Trophoblast cell (in vitro differentiated cells and primary cell): ENCODE results near the gene PDE4D.

Source experiments
- DNase-seq, 2 donors: peaks; one replicate each; pipeline ENCODE4 v3.0.0-alpha.2; 2016
- H2AFZ ChIP-seq: 2 replicates; pipeline ENCODE4 v1.6.1; 2013; ENCODE audit warnings: low read length, moderate library complexity, mild to moderate bottlenecking; ENCODE audit not compliant: insufficient read depth, poor library complexity
- H2AK5ac ChIP-seq: 2 replicates; pipeline ENCODE4 v1.6.1; 2013; ENCODE audit warnings: mild to moderate bottlenecking, low read length
- H2BK120ac ChIP-seq: 2 replicates; pipeline ENCODE4 v1.6.1; 2013; ENCODE audit warnings: low read length, mild to moderate bottlenecking, moderate library complexity; ENCODE audit not compliant: insufficient read depth, poor library complexity
- H2BK12ac ChIP-seq: 2 replicates; pipeline ENCODE4 v1.6.1; 2013; ENCODE audit warnings: mild to moderate bottlenecking, low read length, moderate library complexity
- H2BK5ac ChIP-seq: 2 replicates; pipeline ENCODE4 v1.6.1; 2013; ENCODE audit warnings: low read length, low read depth, moderate library complexity, mild to moderate bottlenecking; ENCODE audit not compliant: poor library complexity
- H3K14ac ChIP-seq: 2 replicates; pipeline ENCODE4 v1.6.1; 2013; ENCODE audit warnings: mild to moderate bottlenecking, low read length
- H3K18ac ChIP-seq: 2 replicates; pipeline ENCODE4 v1.6.1; 2013; ENCODE audit warnings: mild to moderate bottlenecking, low read length
- H3K23ac ChIP-seq: 2 replicates; pipeline ENCODE4 v1.6.1; 2013; ENCODE audit warnings: low read length
- H3K27ac ChIP-seq: 2 replicates; pipeline ENCODE4 v1.5.1; 2013; ENCODE audit warnings: low read depth, mild to moderate bottlenecking, inconsistent platforms, low read length, moderate library complexity
- H3K27me3 ChIP-seq: 2 replicates; pipeline ENCODE4 v1.6.1; 2013; ENCODE audit warnings: inconsistent platforms, mild to moderate bottlenecking, low read length, moderate library complexity; ENCODE audit not compliant: insufficient read depth
- H3K36me3 ChIP-seq, 2 experiments: 1 replicate in 1 of 2; 2 replicates in 1 of 2; pipeline ENCODE4 v1.6.1; 2013; ENCODE audit warnings: low read length in 2 of 2, mild to moderate bottlenecking in 2 of 2, moderate library complexity in 1 of 2; ENCODE audit not compliant: insufficient read depth in 2 of 2, control insufficient read depth in 1 of 2
- H3K4ac ChIP-seq: 2 replicates; pipeline ENCODE4 v1.6.1; 2013; ENCODE audit warnings: low read depth, mild to moderate bottlenecking, low read length, moderate library complexity
- H3K4me1 ChIP-seq, 2 experiments: 1 replicate in 1 of 2; 2 replicates in 1 of 2; pipeline ENCODE4 v1.6.1; 2013; ENCODE audit warnings: low read length in 2 of 2, mild to moderate bottlenecking in 2 of 2, moderate library complexity in 1 of 2; ENCODE audit not compliant: insufficient read depth in 2 of 2, control insufficient read depth in 1 of 2
- H3K4me2 ChIP-seq: 2 replicates; pipeline ENCODE4 v1.6.1; 2013; ENCODE audit warnings: inconsistent platforms, mild to moderate bottlenecking, low read length, moderate library complexity
- H3K4me3 ChIP-seq: 2 replicates; pipeline ENCODE4 v1.5.1; 2013; ENCODE audit warnings: mild to moderate bottlenecking, low read depth, low read length, inconsistent platforms
- H3K79me1 ChIP-seq: one replicate; pipeline ENCODE4 v1.6.1; 2013; ENCODE audit warnings: low read length
- H3K79me2 ChIP-seq: 2 replicates; pipeline ENCODE4 v1.6.1; 2013; ENCODE audit warnings: low read length, mild to moderate bottlenecking; ENCODE audit not compliant: control insufficient read depth, insufficient read depth, poor library complexity
- H3K9ac ChIP-seq: 2 replicates; pipeline ENCODE4 v1.6.1; 2013; ENCODE audit warnings: mild to moderate bottlenecking, low read length
- H3K9me3 ChIP-seq: 2 replicates; pipeline ENCODE4 v1.6.1; 2013; ENCODE audit warnings: low read depth, mild to moderate bottlenecking, control low read depth, inconsistent platforms, low read length; ENCODE audit not compliant: insufficient read depth
- H4K12ac ChIP-seq: 2 replicates; pipeline ENCODE4 v1.6.1; 2013; ENCODE audit warnings: low read depth, mild to moderate bottlenecking, low read length, moderate library complexity
- H4K8ac ChIP-seq: 2 replicates; pipeline ENCODE4 v1.6.1; 2013; ENCODE audit warnings: low read depth, mild to moderate bottlenecking, low read length, moderate library complexity
- H4K91ac ChIP-seq: one replicate; pipeline ENCODE4 v1.6.1; 2013; ENCODE audit warnings: low read depth, mild to moderate bottlenecking, low read length, moderate library complexity
- WGBS: extraction: QIAGEN DNeasy Blood & Tissue Kit; methylation state at CpG from one replicate; pipeline ENCODE4 v1.1.7; 2013; ENCODE audit warnings: missing lambda C conversion rate; ENCODE audit not compliant: insufficient read length, insufficient coverage; ENCODE audit errors: extremely low coverage; 5-methylcytosine and 5-hydroxymethylcytosine counted together

Gene PDE4D

GRCh38 chr5:59544573-59544972 lies 349.0 kb downstream of the PDE4D start:
- no peaks in the 10 kb centered on the region for H3K4me1 ChIP-seq
- H3K4ac ChIP-seq, result no peak overlapping the region
- H3K4me3 ChIP-seq, result no peak overlapping the region
- H3K79me2 ChIP-seq, result no peaks in the 10 kb centered on the region
- H3K4me2 ChIP-seq, result no peak overlapping the region
- no peak for DNase-seq
- no peak overlapping the region for H2BK5ac ChIP-seq
- no peak overlapping the region for H4K91ac ChIP-seq
- no peak overlapping the region for H4K12ac ChIP-seq
- no peak overlapping the region for H2BK12ac ChIP-seq
- no peak overlapping the region for H3K14ac ChIP-seq
- no peak overlapping the region for H3K18ac ChIP-seq
- H3K27me3 ChIP-seq, result no peaks in the 10 kb centered on the region
- no peaks in the 10 kb centered on the region for H3K9me3 ChIP-seq
- no peaks in the 10 kb centered on the region for H3K79me1 ChIP-seq
- no peak overlapping the region for H2AK5ac ChIP-seq
- H2AFZ ChIP-seq, result no peak overlapping the region
- H4K8ac ChIP-seq, result no peak overlapping the region
- no peak overlapping the region for H2BK120ac ChIP-seq
- no CpG with 5 or more reads among the region's 2 CpGs for WGBS
- no peak overlapping the region for H3K9ac ChIP-seq
- no peaks in the 10 kb centered on the region for H3K36me3 ChIP-seq
- no peak overlapping the region for H3K23ac ChIP-seq
- no peak overlapping the region for H3K27ac ChIP-seq

GRCh38 chr5:59543821-59544442 lies 349.6 kb downstream of the PDE4D start:
- no peak overlapping the region for H2BK12ac ChIP-seq
- no peak overlapping the region for H3K4me2 ChIP-seq
- no peak overlapping the region for H3K23ac ChIP-seq
- DNase-seq, result peak in 1 of 2 donors; percentile 31
- H3K27ac ChIP-seq, result no peak overlapping the region
- no peak overlapping the region for H3K18ac ChIP-seq
- no peak overlapping the region for H3K4me3 ChIP-seq
- no peaks in the 10 kb centered on the region for H3K4me1 ChIP-seq
- no peak overlapping the region for H4K8ac ChIP-seq
- no peak overlapping the region for H4K91ac ChIP-seq
- no peak overlapping the region for H2AFZ ChIP-seq
- H2AK5ac ChIP-seq, result no peak overlapping the region
- no peaks in the 10 kb centered on the region for H3K9me3 ChIP-seq
- no peak overlapping the region for H3K9ac ChIP-seq
- H3K4ac ChIP-seq, result no peak overlapping the region
- H2BK120ac ChIP-seq, result no peak overlapping the region
- H3K79me1 ChIP-seq, result no peaks in the 10 kb centered on the region
- no peaks in the 10 kb centered on the region for H3K79me2 ChIP-seq
- WGBS, result no CpG with 5 or more reads among the region's 2 CpGs
- no peak overlapping the region for H3K14ac ChIP-seq
- no peaks in the 10 kb centered on the region for H3K36me3 ChIP-seq
- H4K12ac ChIP-seq, result no peak overlapping the region
- no peak overlapping the region for H2BK5ac ChIP-seq
- H3K27me3 ChIP-seq, result no peaks in the 10 kb centered on the region

GRCh38 chr5:59542851-59543820 lies 350.4 kb downstream of the PDE4D start:
- H3K79me1 ChIP-seq, result no peaks in the 10 kb centered on the region
- no peak overlapping the region for H3K4me3 ChIP-seq
- H3K14ac ChIP-seq, result no peak overlapping the region
- no peak overlapping the region for H3K18ac ChIP-seq
- no peak overlapping the region for H2BK12ac ChIP-seq
- H3K9me3 ChIP-seq, result no peaks in the 10 kb centered on the region
- H4K12ac ChIP-seq, result no peak overlapping the region
- H4K8ac ChIP-seq, result no peak overlapping the region
- no peak overlapping the region for H2AFZ ChIP-seq
- no peaks in the 10 kb centered on the region for H3K79me2 ChIP-seq
- H3K4me2 ChIP-seq, result no peak overlapping the region
- H2AK5ac ChIP-seq, result no peak overlapping the region
- H3K23ac ChIP-seq, result no peak overlapping the region
- no peak overlapping the region for H3K4ac ChIP-seq
- H3K36me3 ChIP-seq, result no peaks in the 10 kb centered on the region
- no peak overlapping the region for H4K91ac ChIP-seq
- no peak overlapping the region for H2BK5ac ChIP-seq
- no peak for DNase-seq
- H3K27ac ChIP-seq, result no peak overlapping the region
- no peaks in the 10 kb centered on the region for H3K4me1 ChIP-seq
- no peaks in the 10 kb centered on the region for H3K27me3 ChIP-seq
- H2BK120ac ChIP-seq, result no peak overlapping the region
- H3K9ac ChIP-seq, result no peak overlapping the region
- no CpG with 5 or more reads among the region's 6 CpGs for WGBS

- H2AFZ ChIP-seq, result no peak overlapping the region
- H2AK5ac ChIP-seq, result no peak overlapping the region
- no peaks in the 10 kb centered on the region for H3K4me1 ChIP-seq
- no peak overlapping the region for H3K4me3 ChIP-seq
- H3K9ac ChIP-seq, result no peak overlapping the region
- H3K27ac ChIP-seq, result no peak overlapping the region
- H3K36me3 ChIP-seq, result no peaks in the 10 kb centered on the region
- H2BK120ac ChIP-seq, result no peak overlapping the region
- H3K18ac ChIP-seq, result no peak overlapping the region
- H4K91ac ChIP-seq, result no peak overlapping the region
- no peaks in the 10 kb centered on the region for H3K79me2 ChIP-seq
- no peak overlapping the region for H2BK12ac ChIP-seq
- no peaks in the 10 kb centered on the region for H3K79me1 ChIP-seq
- H3K23ac ChIP-seq, result no peak overlapping the region
- H4K8ac ChIP-seq, result no peak overlapping the region
- no peak overlapping the region for H3K14ac ChIP-seq
- no peak overlapping the region for H4K12ac ChIP-seq
- H3K4ac ChIP-seq, result no peak overlapping the region
- no peak overlapping the region for H3K4me2 ChIP-seq
- H3K9me3 ChIP-seq, result no peaks in the 10 kb centered on the region
- H2BK5ac ChIP-seq, result no peak overlapping the region
- DNase-seq, result no peak
- H3K27me3 ChIP-seq, result no peaks in the 10 kb centered on the region
Measured at GRCh38 chr5:59542306-59542705, 351.2 kb downstream of the PDE4D start.
